Psoas muscle (tissue), 8 donors: ENCODE results near the gene KIAA0513. TPM values are rescaled to one million over a fixed set of nuclear protein-coding genes. Genes with fewer than 3 reads are reported as not detected.
A peak's percentile ranks its signal among the peaks of the same experiment; 100 is the strongest.

Source experiments
- ATAC-seq, 4 donors: fragments of 200-7000 bp; cut with Tn5 transposase; one replicate each; pipeline ENCODE4 v1.9.1; 2020; ENCODE audit warnings: moderate library complexity in 3 of 4, mild to moderate bottlenecking in 2 of 4
- DNase-seq, 2 donors: peaks; one replicate each; pipeline ENCODE4 v3.0.0-alpha.2; 2020
- H3K27ac ChIP-seq: fragments of 200-600 bp; one replicate; pipeline ENCODE4 v1.8.0; 2022
- H3K27me3 ChIP-seq, 3 donors: fragments of 200-600 bp in 1 of 3; one replicate each; pipeline versions ENCODE4 v1.6.1 to v1.8.0; 2013 to 2022; ENCODE audit warnings: low read length in 2 of 3, mild to moderate bottlenecking in 2 of 3, moderate library complexity in 1 of 3; ENCODE audit not compliant: insufficient read depth in 3 of 3
- H3K36me3 ChIP-seq, 2 donors: fragments of 200-600 bp in 1 of 2; one replicate each; pipeline versions ENCODE4 v1.6.1 to v1.8.0; 2013 to 2022; ENCODE audit warnings: low read depth in 1 of 2, mild to moderate bottlenecking in 1 of 2, moderate library complexity in 1 of 2; ENCODE audit not compliant: insufficient read depth in 1 of 2
- H3K4me1 ChIP-seq: fragments of 200-600 bp; one replicate; pipeline ENCODE4 v1.8.0; 2022
- H3K4me3 ChIP-seq: fragments of 200-600 bp; one replicate; pipeline ENCODE4 v1.8.0; 2022; ENCODE audit warnings: mild to moderate bottlenecking
- H3K9me3 ChIP-seq: fragments of 200-600 bp; one replicate; pipeline ENCODE4 v1.8.0; 2022
- CTCF ChIP-seq: fragments of 200-600 bp; IDR thresholded peaks from one replicate; pipeline ENCODE4 v1.8.0; 2022; ENCODE audit warnings: antibody characterized with exemption
- WGBS, 3 donors: extraction: QIAGEN DNeasy Blood & Tissue Kit; methylation state at CpG; one replicate each; pipeline versions ENCODE4 v1.1.6 to v1.1.7; 2013; 5-methylcytosine and 5-hydroxymethylcytosine counted together
- intact Hi-C, 2 donors: fragments of 100-400 bp; cut with DNase I; formaldehyde crosslinking; loops; one replicate each; pipeline versions ENCODE4 v1.11.0 to v1.14.2; 2022
- polyA plus RNA-seq, 3 donors: library from polyadenylated mRNA; stranded (reverse); fragments of 200-250 nt; gene quantifications; one replicate each; pipeline ENCODE4 v1.2.3, GENCODE V29; 2013
- total RNA-seq, 4 donors: library from RNA; stranded (reverse); fragmentation: NEBNext Ultra II Directional in 2 of 4; extraction: Animal tissue kit (Norgen Biotek cat#: 25700) in 2 of 4; gene quantifications; one replicate each; pipeline versions ENCODE4 v1.2.1 to v1.2.4, GENCODE V29; 2021 to 2023
- donor health status: healthy with polysubstance abuse.
- donor health status: DM: no; HTN: no; CAD: no; lungs with moderate emphysema.
- donor health status: Bipolar disorder and iron deficiency.
- donor health status: healthy.
- donor health status: DM: yes; HTN: yes; CAD: no.
- donor health status: DM: no; HTN: no; CAD: no.
- donor health status: DM: no; HTN: no; CAD: no.
- donor health status: DM: yes; HTN: yes; CAD: no.

KIAA0513 gene
- total and polyA plus RNA-seq, 7 donors, result 3.6 to 18.2 (median 12.9) TPM

GRCh38 chr16:85004587-85005205 is 22.9 kb upstream of the KIAA0513 start:
- TF ChIP-seq CTCF, result no peak
- 25 to 55% (median 30%) methylated on average over 10 of the region's 10 CpGs for WGBS, 3 donors
- H3K27ac ChIP-seq, result peak overlapping the region; percentile 79
- peaks cover 75% of the 10 kb centered on the region for H3K4me1 ChIP-seq
- no peaks in the 10 kb centered on the region for H3K27me3 ChIP-seq
- H3K4me3 ChIP-seq, result no peak overlapping the region
- H3K36me3 ChIP-seq, result no peaks in the 10 kb centered on the region
- intact Hi-C loops, result no loop called here
- ATAC-seq (peak; percentile 63 to 75 (median 69)), DNase-seq (peak in 1 of 2 donors; percentile 50)
- H3K9me3 ChIP-seq, result no peaks in the 10 kb centered on the region

GRCh38 chr16:85005285-85006069 is 22.1 kb upstream of the KIAA0513 start:
- DNase-seq, result peak in 1 of 2 donors; percentile 26
- H3K27ac ChIP-seq, result peak overlapping the region; percentile 79
- no peak for TF ChIP-seq CTCF
- no peaks in the 10 kb centered on the region for H3K36me3 ChIP-seq
- intact Hi-C loops, result no loop called here
- H3K27me3 ChIP-seq, result no peaks in the 10 kb centered on the region
- ATAC-seq, result peak; percentile 33 to 62 (median 41)
- no peaks in the 10 kb centered on the region for H3K9me3 ChIP-seq
- H3K4me3 ChIP-seq, result no peak overlapping the region
- H3K4me1 ChIP-seq, result peaks cover 83% of the 10 kb centered on the region
- 26 to 67% (median 30%) methylated on average over 11 of the region's 11 CpGs for WGBS, 3 donors

- Histone ChIP-seq H3K27ac (peak overlapping the region; percentile 79), H3K36me3 (no peaks in the 10 kb centered on the region), H3K27me3 (no peaks in the 10 kb centered on the region), H3K4me1 (peaks cover 81% of the 10 kb centered on the region), H3K9me3 (no peaks in the 10 kb centered on the region), H3K4me3 (no peak overlapping the region)
- no peak for TF ChIP-seq CTCF
- WGBS, 3 donors, result 87 to 91% (median 89%) methylated on average over 7 of the region's 7 CpGs
- ATAC-seq (no peak), DNase-seq (no peak)
- intact Hi-C loops, result no loop called here
These were observed 21.0 kb upstream of the KIAA0513 start for GRCh38 chr16:85006639-85007038.

GRCh38 chr16:85007496-85008214 is 19.9 kb upstream of the KIAA0513 start:
- ATAC-seq (no peak), DNase-seq (peak in 1 of 2 donors; percentile 41)
- Histone ChIP-seq H3K4me1 (peaks cover 73% of the 10 kb centered on the region), H3K9me3 (no peaks in the 10 kb centered on the region), H3K27me3 (no peaks in the 10 kb centered on the region), H3K36me3 (no peaks in the 10 kb centered on the region), H3K4me3 (no peak overlapping the region), H3K27ac (no peak overlapping the region)
- WGBS, 3 donors, result 89 to 99% (median 93%) methylated on average over 7 of the region's 7 CpGs
- intact Hi-C loops, result no loop called here
- no peak for TF ChIP-seq CTCF
